Activated CD8-positive, alpha-beta T cell treated with anti-CD3 and anti-CD28 coated beads for 36 hours (primary cell): ENCODE results near the gene CAPNS1. TPM values are rescaled to one million over a fixed set of nuclear protein-coding genes. Genes with fewer than 3 reads are reported as not detected.
"Not testable (repeated sequence)": the region's sequence is repeated elsewhere in the genome, so short reads cannot be mapped to it uniquely, and the experiment has no call there.

Experiments
- ATAC-seq: fragments of 200-7000 bp; cut with Tn5 transposase; one replicate; pipeline ENCODE4 v1.10.0; 2021; ENCODE audit warnings: mild to moderate bottlenecking, moderate library complexity
- CTCF ChIA-PET: fragments of 350-600 bp; sonication (Branson Sonifier 250); formaldehyde crosslinking; loops from one replicate; lab custom pipeline; 2021; ENCODE audit warnings: antibody characterized with exemption; lab: Charles Lee
- POLR2A ChIA-PET: fragments of 350-600 bp; sonication (Branson Sonifier 250); formaldehyde crosslinking; loops from one replicate; lab custom pipeline; 2021; ENCODE audit warnings: antibody characterized with exemption; lab: Charles Lee
- DNase-seq: peaks from one replicate; pipeline ENCODE4 v3.0.0-alpha.2; 2020
- H3K27ac Mint-ChIP-seq: one replicate; pipeline ENCODE4 v1.8.0; 2021; ENCODE audit warnings: mild to moderate bottlenecking, mixed read lengths
- H3K27me3 Mint-ChIP-seq: one replicate; pipeline ENCODE4 v1.8.0; 2021; ENCODE audit warnings: mixed read lengths
- H3K36me3 Mint-ChIP-seq: one replicate; pipeline ENCODE4 v1.8.0; 2021; ENCODE audit warnings: low read depth, mixed read lengths
- H3K4me1 Mint-ChIP-seq: one replicate; pipeline ENCODE4 v1.8.0; 2021; ENCODE audit warnings: low read depth, mixed read lengths
- H3K4me3 Mint-ChIP-seq: one replicate; pipeline ENCODE4 v1.8.0; 2021; ENCODE audit warnings: mild to moderate bottlenecking, moderate library complexity, mixed read lengths
- H3K9me3 Mint-ChIP-seq: one replicate; pipeline ENCODE4 v1.8.0; 2021; ENCODE audit warnings: mixed read lengths
- intact Hi-C: fragments of 100-400 bp; cut with micrococcal nuclease; formaldehyde crosslinking; loops from one replicate; pipeline ENCODE4 v1.10.0; 2022
- total RNA-seq, 2 experiments: library from RNA; stranded (reverse); gene quantifications; one replicate each; pipeline ENCODE4 v1.2.3, GENCODE V29; 2021
- TF ChIP-seq, protein P1 (sequence below): fragments of 200-600 bp; IDR thresholded peaks from one replicate; pipeline ENCODE4 v1.8.0; 2022; ENCODE audit warnings: antibody characterized with exemption, mild to moderate bottlenecking

Gene CAPNS1
- total RNA-seq, 2 experiments from 2014 or later: 250 to 275 TPM

DNA sequence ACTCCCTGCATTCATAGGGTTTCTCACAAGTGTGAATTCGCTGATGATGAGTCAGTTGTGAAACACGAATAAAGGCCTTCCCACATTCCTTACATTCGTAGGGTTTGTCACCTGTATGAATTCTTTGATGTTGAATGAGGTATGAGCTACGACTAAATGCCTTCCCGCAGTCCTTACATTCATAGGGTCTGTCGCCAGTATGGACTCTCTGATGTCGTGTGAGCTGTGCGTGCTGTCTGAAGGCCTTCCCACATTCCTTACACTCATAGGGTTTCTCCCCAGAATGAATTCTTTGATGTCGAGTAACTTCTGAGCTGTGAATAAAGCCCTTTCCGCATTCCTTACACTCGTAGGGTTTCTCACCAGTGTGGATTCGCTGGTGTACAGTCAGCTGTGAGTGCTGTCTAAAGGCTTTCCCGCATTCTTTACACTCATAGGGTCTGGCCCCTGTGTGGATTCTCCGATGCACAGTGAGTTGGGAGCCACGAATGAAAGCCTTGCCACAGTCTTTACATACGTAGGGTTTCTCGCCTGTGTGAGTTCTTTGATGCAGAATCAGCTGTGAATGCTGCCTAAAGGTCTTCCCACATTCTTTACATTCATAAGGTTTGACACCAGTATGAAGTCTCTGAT, 42.9 kb downstream of the CAPNS1 start:
- TF ChIP-seq, protein P1, sequence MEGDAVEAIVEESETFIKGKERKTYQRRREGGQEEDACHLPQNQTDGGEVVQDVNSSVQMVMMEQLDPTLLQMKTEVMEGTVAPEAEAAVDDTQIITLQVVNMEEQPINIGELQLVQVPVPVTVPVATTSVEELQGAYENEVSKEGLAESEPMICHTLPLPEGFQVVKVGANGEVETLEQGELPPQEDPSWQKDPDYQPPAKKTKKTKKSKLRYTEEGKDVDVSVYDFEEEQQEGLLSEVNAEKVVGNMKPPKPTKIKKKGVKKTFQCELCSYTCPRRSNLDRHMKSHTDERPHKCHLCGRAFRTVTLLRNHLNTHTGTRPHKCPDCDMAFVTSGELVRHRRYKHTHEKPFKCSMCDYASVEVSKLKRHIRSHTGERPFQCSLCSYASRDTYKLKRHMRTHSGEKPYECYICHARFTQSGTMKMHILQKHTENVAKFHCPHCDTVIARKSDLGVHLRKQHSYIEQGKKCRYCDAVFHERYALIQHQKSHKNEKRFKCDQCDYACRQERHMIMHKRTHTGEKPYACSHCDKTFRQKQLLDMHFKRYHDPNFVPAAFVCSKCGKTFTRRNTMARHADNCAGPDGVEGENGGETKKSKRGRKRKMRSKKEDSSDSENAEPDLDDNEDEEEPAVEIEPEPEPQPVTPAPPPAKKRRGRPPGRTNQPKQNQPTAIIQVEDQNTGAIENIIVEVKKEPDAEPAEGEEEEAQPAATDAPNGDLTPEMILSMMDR: no peak
- Mint-ChIP-seq H3K27ac (no peak overlapping the region), H3K36me3 (peaks cover 4% of the 10 kb centered on the region), H3K4me3 (no peak overlapping the region), H3K27me3 (no peaks in the 10 kb centered on the region), H3K9me3 (no peaks in the 10 kb centered on the region), H3K4me1 (no peaks in the 10 kb centered on the region)
- DNase-seq: no peak
- CTCF ChIA-PET: interaction anchor here (1.3 kb wide), 1 partner anchor 13 kb away, joined by 5 read pairs; no protein-coding TSS in a partner anchor
- intact Hi-C loops: no loop called here
- no peak for ATAC-seq
- POLR2A ChIA-PET: interaction anchor here (1.1 kb wide), 1 partner anchor 16 kb away, joined by 3 read pairs; no protein-coding TSS in a partner anchor

DNA sequence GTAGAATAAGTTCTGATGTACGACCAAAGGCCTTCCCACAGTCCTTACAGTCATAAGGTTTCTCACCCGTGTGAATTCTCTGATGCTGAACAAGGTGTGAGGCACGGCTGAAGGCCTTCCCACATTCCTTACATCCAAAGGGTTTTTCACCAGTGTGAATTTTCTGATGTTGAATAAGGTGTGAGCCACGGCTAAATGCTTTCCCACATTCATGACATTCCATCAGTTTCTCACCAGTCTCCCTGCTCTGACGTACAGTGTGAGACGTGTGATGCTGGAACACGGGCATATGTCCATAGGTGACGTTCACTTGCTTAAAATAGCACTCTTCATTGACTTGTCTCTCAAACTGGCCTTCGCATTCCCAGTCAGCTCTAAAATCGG, 43.4 kb downstream of the CAPNS1 start:
- H3K9me3 Mint-ChIP-seq: no peaks in the 10 kb centered on the region
- no peaks in the 10 kb centered on the region for H3K27me3 Mint-ChIP-seq
- peaks cover 4% of the 10 kb centered on the region for H3K36me3 Mint-ChIP-seq
- CTCF ChIA-PET: interaction anchor here (1.3 kb wide), 1 partner anchor 14 kb away, joined by 5 read pairs; no protein-coding TSS in a partner anchor
- no peaks in the 10 kb centered on the region for H3K4me1 Mint-ChIP-seq
- no peak overlapping the region for H3K27ac Mint-ChIP-seq
- TF ChIP-seq, protein P1: no peak
- DNase-seq (no peak), ATAC-seq (no peak)
- H3K4me3 Mint-ChIP-seq: no peak overlapping the region
- POLR2A ChIA-PET: interaction anchor here (1.1 kb wide), 1 partner anchor 16 kb away, joined by 3 read pairs; no protein-coding TSS in a partner anchor
- intact Hi-C loops: no loop called here

DNA sequence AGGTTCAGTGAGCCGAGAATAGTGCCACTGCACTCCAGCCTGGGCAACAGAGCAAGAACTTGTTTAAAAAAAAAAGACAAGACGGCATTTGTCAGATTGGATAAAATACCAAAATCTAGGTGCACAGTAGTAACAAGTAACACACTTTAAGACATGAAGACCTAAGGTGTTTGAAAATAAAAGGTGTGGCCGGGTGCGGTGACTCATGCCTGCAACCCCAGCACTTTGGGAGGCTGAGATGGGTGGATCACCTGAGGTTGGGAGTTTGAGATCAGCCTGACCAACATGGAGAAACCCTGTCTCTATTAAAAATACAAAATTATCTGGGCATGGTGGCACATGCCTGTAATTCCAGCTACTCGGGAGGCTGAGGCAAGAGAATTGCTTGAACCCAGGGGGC, 46.9 kb downstream of the CAPNS1 start:
- H3K4me1 Mint-ChIP-seq, POLR2A ChIA-PET, intact Hi-C loops, ATAC-seq, DNase-seq, H3K36me3 Mint-ChIP-seq, CTCF ChIA-PET, H3K9me3 Mint-ChIP-seq, H3K27ac Mint-ChIP-seq, H3K27me3 Mint-ChIP-seq, H3K4me3 Mint-ChIP-seq: not testable (repeated sequence)

DNA sequence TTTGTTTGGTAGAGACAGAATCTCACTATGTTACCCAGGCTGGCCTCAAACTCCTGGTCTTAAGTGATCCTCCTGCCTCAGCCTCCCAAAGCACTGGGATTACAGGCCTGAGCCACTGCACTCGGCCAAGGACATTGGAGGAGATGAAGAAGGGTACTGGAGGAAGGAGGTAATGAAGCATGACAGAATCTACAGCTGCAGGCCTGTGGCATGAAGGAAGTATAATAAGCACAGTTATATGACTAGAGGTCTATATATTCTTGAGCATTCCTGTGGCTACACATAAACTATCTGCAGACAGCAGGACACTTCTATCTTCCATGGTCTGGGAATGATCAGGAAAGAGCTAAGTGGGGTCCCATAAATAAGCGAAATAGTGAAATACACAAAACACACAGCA, 56.4 kb downstream of the CAPNS1 start:
- peaks cover 3% of the 10 kb centered on the region for H3K36me3 Mint-ChIP-seq
- H3K9me3 Mint-ChIP-seq: no peaks in the 10 kb centered on the region
- no peak overlapping the region for H3K4me3 Mint-ChIP-seq
- no peak overlapping the region for H3K27ac Mint-ChIP-seq
- ATAC-seq (no peak), DNase-seq (no peak)
- H3K27me3 Mint-ChIP-seq: no peaks in the 10 kb centered on the region
- ChIA-PET CTCF (no interaction called here), POLR2A (no interaction called here)
- intact Hi-C loops: no loop called here
- H3K4me1 Mint-ChIP-seq: no peaks in the 10 kb centered on the region
- TF ChIP-seq, protein P1: no peak

DNA sequence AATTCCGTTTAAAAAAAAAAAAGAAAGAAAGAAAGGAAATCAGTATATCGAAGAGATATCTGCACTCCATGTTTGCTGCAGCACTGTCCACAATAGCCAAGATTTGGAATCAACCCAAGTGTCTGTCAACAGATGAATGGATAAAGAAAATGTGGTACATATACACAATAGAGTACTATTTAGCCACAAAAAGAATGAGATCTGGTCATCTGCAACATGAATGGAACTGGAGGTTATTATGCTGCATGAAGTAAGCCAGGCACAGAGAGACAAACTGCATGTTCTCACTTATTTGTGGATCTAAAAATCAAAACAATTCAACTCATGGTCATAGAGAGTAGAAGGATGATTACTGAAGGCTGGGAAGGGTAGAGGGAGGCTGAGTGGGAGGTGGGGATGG, 58.3 kb downstream of the CAPNS1 start:
- Mint-ChIP-seq H3K36me3 (peaks cover 3% of the 10 kb centered on the region), H3K27ac (no peak overlapping the region), H3K27me3 (no peaks in the 10 kb centered on the region), H3K9me3 (no peaks in the 10 kb centered on the region), H3K4me3 (no peak overlapping the region), H3K4me1 (no peaks in the 10 kb centered on the region)
- intact Hi-C loops: no loop called here
- TF ChIP-seq, protein P1: no peak
- no peak for ATAC-seq
- ChIA-PET CTCF (no interaction called here), POLR2A (no interaction called here)
- no peak for DNase-seq

Other genes starting within 250 kb of the CAPNS1 start
- 10 to 100 TPM; 80.8 to 81.2 TPM for gene NFKBID, start 239.5 kb upstream of the CAPNS1 start, total RNA-seq
- gene HCST, start 237.5 kb upstream of the CAPNS1 start, total RNA-seq: 10 to 100 TPM; 57.1 to 72.0 TPM
- 1 to 10 TPM in 1 of 2 experiments, under 1 TPM in 1; 0.81 to 1.5 TPM for gene TYROBP, start 231.8 kb upstream of the CAPNS1 start, total RNA-seq
- 1 to 10 TPM; 4.8 to 6.6 TPM for gene LRFN3, start 203.7 kb upstream of the CAPNS1 start, total RNA-seq
- gene SDHAF1, start 144.9 kb upstream of the CAPNS1 start, total RNA-seq: 10 to 100 TPM; 22.8 to 24.7 TPM
- 1 to 10 TPM; 2.4 to 3.3 TPM for gene SYNE4, start 131.3 kb upstream of the CAPNS1 start, total RNA-seq
- gene ALKBH6, start 125.9 kb upstream of the CAPNS1 start, total RNA-seq: 10 to 100 TPM; 36.5 to 37.5 TPM
- 1 to 10 TPM in 1 of 2 experiments, under 1 TPM in 1; 0.74 to 1.2 TPM for gene CLIP3, start 107.2 kb upstream of the CAPNS1 start, total RNA-seq
- 1 to 10 TPM; 3.4 to 3.7 TPM for gene THAP8, start 85.8 kb upstream of the CAPNS1 start, total RNA-seq
- gene WDR62, start 85.2 kb upstream of the CAPNS1 start, total RNA-seq: 10 to 100 TPM; 19.8 to 22.6 TPM
- not detected for gene OVOL3, start 28.9 kb upstream of the CAPNS1 start, total RNA-seq
- gene POLR2I, start 25.2 kb upstream of the CAPNS1 start, total RNA-seq: 10 to 100 TPM; 68.4 to 76.5 TPM
- gene TBCB, start 24.6 kb upstream of the CAPNS1 start, total RNA-seq: 10 to 100 TPM; 74.9 to 81.7 TPM
- not detected for gene COX7A1, start 12.4 kb downstream of the CAPNS1 start, total RNA-seq
- gene ZNF565, start 74.6 kb downstream of the CAPNS1 start, total RNA-seq: 1 to 10 TPM; 1.3 to 1.6 TPM
- 100 to 1,000 TPM; 102 to 109 TPM for gene ZNF146, start 75.0 kb downstream of the CAPNS1 start, total RNA-seq
- gene ZFP14, start 239.1 kb downstream of the CAPNS1 start, total RNA-seq: 1 to 10 TPM; 1.9 to 2.1 TPM